Epithelial cell of proximal tubule (primary cell): ENCODE results near the gene PSMA5. TPM values are rescaled to one million over a fixed set of nuclear protein-coding genes. Genes with fewer than 3 reads are reported as not detected.

ENCODE experiments used
- DNase-seq: peaks from one replicate; pipeline ENCODE4 v3.0.0-alpha.2; 2011; ENCODE audit warnings: low read depth
- H3K4me3 ChIP-seq: 2 replicates; pipeline ENCODE4 v1.5.1; 2011; ENCODE audit warnings: low read depth, mild to moderate bottlenecking, low read length
- total RNA-seq: library from RNA; depleted of rRNA; stranded (reverse); fragments of >200 nt; gene quantifications from 2 replicates; pipeline ENCODE4 v1.2.3, GENCODE V29; 2015
- TF ChIP-seq, protein P1 (sequence below): conservative IDR thresholded peaks from 2 replicates; pipeline ENCODE4 v1.5.1; 2012; ENCODE audit warnings: low read depth, mild to moderate bottlenecking, low read length

PSMA5 gene
- total RNA-seq, 1 donor from 2014 or later: 67.5 TPM

DNA sequence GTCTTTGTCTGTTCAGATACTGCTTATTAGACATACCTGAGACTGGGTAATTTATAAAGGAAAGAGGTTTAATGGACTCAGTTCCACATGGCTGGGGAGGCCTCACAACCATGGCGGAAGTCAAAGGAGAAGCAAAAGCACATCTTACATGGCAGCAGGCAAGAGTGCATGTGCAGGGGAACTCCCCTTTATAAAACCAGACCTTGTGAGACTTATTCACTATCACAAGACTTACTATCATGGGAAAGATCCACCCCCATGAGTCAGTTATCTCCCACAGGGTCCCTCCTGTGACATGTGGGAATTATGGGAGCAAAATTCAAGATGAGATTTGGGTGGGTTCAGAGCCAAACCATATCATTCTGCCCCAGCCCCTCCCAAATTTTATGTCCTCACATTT, 7.1 kb upstream of the PSMA5 start:
- no peak for DNase-seq
- H3K4me3 ChIP-seq: no peak overlapping the region
- TF ChIP-seq, protein P1, sequence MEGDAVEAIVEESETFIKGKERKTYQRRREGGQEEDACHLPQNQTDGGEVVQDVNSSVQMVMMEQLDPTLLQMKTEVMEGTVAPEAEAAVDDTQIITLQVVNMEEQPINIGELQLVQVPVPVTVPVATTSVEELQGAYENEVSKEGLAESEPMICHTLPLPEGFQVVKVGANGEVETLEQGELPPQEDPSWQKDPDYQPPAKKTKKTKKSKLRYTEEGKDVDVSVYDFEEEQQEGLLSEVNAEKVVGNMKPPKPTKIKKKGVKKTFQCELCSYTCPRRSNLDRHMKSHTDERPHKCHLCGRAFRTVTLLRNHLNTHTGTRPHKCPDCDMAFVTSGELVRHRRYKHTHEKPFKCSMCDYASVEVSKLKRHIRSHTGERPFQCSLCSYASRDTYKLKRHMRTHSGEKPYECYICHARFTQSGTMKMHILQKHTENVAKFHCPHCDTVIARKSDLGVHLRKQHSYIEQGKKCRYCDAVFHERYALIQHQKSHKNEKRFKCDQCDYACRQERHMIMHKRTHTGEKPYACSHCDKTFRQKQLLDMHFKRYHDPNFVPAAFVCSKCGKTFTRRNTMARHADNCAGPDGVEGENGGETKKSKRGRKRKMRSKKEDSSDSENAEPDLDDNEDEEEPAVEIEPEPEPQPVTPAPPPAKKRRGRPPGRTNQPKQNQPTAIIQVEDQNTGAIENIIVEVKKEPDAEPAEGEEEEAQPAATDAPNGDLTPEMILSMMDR: no peak

- TF ChIP-seq, protein P1: no peak
- H3K4me3 ChIP-seq: no peak overlapping the region
- DNase-seq: no peak
Observed at GRCh38 chr1:109432336-109432735, 6.1 kb upstream of the PSMA5 start.

DNA sequence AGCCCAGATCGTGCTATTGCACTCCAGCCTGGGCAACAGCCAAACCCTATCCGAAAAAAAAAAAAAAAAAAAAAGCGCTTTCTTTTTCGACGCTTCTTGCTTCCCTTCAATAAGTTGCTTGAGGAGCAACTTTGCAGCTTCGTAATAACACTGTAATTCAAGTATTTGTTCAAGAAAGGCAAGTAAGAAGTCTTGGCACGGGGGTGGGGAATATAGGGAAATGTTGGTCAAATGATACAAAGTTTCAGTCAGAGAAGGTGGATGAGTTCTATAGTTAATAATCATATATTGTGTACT, 871 bp upstream of the PSMA5 start:
- no peak for DNase-seq
- TF ChIP-seq, protein P1: no peak
- H3K4me3 ChIP-seq: peak overlapping the region; percentile 90

GRCh38 chr1:109425391-109426280, 612 bp downstream of the PSMA5 start:
- DNase-seq: no peak
- TF ChIP-seq, protein P1: no peak
- H3K4me3 ChIP-seq: peak overlapping the region; percentile 90

DNA sequence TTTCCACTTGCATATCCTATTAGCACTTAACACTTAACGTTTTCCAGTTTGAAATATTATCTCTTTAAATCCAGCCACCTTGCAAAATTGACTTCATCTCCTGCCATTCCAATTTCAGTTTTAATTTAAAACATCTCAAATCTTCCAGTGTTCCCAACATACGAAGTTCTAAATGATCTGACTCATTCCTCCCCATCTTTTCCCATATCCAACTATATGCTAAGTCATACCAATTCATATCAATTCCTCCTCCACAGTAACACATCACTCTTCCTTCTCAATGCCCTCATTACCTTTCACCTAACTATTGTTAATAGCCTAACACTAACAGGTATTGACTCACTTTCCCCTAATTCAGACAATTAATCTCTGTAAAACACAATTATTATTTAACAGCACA, 2.8 kb downstream of the PSMA5 start:
- TF ChIP-seq, protein P1: no peak
- no peak for DNase-seq
- H3K4me3 ChIP-seq: no peak overlapping the region

DNA sequence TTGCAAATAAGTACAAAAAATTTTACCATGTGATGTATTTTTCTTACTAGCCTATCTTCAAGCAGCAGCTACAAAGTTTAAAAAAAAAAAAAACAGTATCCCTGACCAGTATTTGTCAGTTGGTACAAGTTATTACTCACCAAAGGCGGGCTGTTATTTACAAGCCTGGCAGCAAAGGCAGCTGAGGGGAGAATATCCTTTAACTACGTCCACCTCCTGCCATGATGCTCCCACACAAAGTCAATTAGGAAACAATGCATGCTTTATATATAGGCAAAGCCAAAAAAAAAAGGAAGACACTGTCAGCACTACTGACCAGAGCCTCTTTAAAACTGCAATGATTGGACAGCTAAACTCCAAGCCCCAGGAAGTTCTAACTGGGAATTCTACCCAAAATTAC, 13.7 kb downstream of the PSMA5 start:
- H3K4me3 ChIP-seq: no peak overlapping the region
- DNase-seq: no peak
- TF ChIP-seq, protein P1: no peak

GRCh38 chr1:109404838-109405237, 21.4 kb downstream of the PSMA5 start:
- TF ChIP-seq, protein P1: no peak
- no peak for DNase-seq
- H3K4me3 ChIP-seq: no peak overlapping the region
